COLO829 (cell line): Measurements from ENCODE around the gene RAI1.
"Not testable (repeated sequence)": the region's sequence is repeated elsewhere in the genome, so short reads cannot be mapped to it uniquely, and the experiment has no call there.

Experiments
- DNase-seq: peaks from one replicate; pipeline ENCODE4 v3.0.0; 2012; ENCODE audit warnings: low spot score

RAI1 gene

GRCh38 chr17:17681187-17681743, at the start of gene RAI1:
Gene RAI1, plus strand, starts transcription at chr17:17681458. Its CDS starts 111,491 bp downstream, at chr17:17792949.
- DNase-seq, result peak; percentile 55

GRCh38 chr17:17632690-17633089, 48.6 kb upstream of the RAI1 start:
- DNase-seq, result not testable (repeated sequence)

- no peak for DNase-seq
Observed at GRCh38 chr17:17633310-17633709, 47.9 kb upstream of the RAI1 start.

- DNase-seq, result no peak
Observed at GRCh38 chr17:17635126-17635525, 46.1 kb upstream of the RAI1 start.

- not testable (repeated sequence) for DNase-seq
Observed at GRCh38 chr17:17635537-17636271, 45.6 kb upstream of the RAI1 start.

GRCh38 chr17:17636272-17636885, 44.9 kb upstream of the RAI1 start:
- DNase-seq, result no peak

- DNase-seq, result no peak
Observed at GRCh38 chr17:17638467-17638866, 42.8 kb upstream of the RAI1 start.

- DNase-seq, result not testable (repeated sequence)
Observed at GRCh38 chr17:17639661-17640270, 41.5 kb upstream of the RAI1 start.

- peak; percentile 45 for DNase-seq
Observed at GRCh38 chr17:17641621-17642409, 39.4 kb upstream of the RAI1 start.

- DNase-seq, result not testable (repeated sequence)
Observed at GRCh38 chr17:17645148-17645547, 36.1 kb upstream of the RAI1 start.

GRCh38 chr17:17645961-17646360, 35.3 kb upstream of the RAI1 start:
- no peak for DNase-seq

GRCh38 chr17:17647524-17648178, 33.6 kb upstream of the RAI1 start:
- no peak for DNase-seq

- DNase-seq, result no peak
Observed at GRCh38 chr17:17648762-17649161, 32.5 kb upstream of the RAI1 start.

GRCh38 chr17:17650959-17651358, 30.3 kb upstream of the RAI1 start:
- no peak for DNase-seq

- no peak for DNase-seq
Observed at GRCh38 chr17:17653343-17653742, 27.9 kb upstream of the RAI1 start.

- no peak for DNase-seq
Observed at GRCh38 chr17:17659340-17659739, 21.9 kb upstream of the RAI1 start.

- DNase-seq, result no peak
Observed at GRCh38 chr17:17661134-17661533, 20.1 kb upstream of the RAI1 start.

GRCh38 chr17:17661834-17662385, 19.3 kb upstream of the RAI1 start:
- no peak for DNase-seq

GRCh38 chr17:17663160-17664063, 17.8 kb upstream of the RAI1 start:
- peak; percentile 82 for DNase-seq

GRCh38 chr17:17664064-17664452, 17.2 kb upstream of the RAI1 start:
- DNase-seq, result no peak
